ENCODE measurements around the gene PRKCA. TPM values are rescaled to one million over a fixed set of nuclear protein-coding genes. Genes with fewer than 3 reads are reported as not detected.
"Not testable (repeated sequence)": the region's sequence is repeated elsewhere in the genome, so short reads cannot be mapped to it uniquely, and the experiment has no call there.

PRKCA gene
- total RNA-seq, 1 donor from 2014 or later, result 15.5 TPM

DNA sequence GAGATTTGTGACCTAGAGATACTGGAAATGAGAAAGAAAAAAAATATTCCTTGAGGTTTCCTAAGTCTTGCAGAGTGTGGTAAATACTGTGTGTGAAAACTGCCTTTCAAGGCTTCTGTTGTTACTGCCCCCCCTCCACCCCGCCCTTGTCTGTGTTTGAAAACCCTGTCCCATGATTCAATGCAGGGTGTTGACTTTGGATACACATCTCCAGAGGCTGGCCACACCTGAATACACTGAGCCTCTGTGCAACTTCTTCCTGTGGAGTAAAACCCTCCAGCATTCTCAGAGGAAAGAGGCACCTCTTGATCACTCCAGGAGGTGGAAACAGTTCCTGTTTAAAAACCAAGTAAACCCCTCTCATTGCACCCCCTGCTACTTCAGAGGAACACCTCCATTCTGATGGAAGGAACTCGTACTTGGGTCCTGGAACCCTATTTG, 409.5 kb downstream of the PRKCA start:
- no peaks in the 10 kb centered on the region for H3K4me1 ChIP-seq
- TF ChIP-seq, protein P1, sequence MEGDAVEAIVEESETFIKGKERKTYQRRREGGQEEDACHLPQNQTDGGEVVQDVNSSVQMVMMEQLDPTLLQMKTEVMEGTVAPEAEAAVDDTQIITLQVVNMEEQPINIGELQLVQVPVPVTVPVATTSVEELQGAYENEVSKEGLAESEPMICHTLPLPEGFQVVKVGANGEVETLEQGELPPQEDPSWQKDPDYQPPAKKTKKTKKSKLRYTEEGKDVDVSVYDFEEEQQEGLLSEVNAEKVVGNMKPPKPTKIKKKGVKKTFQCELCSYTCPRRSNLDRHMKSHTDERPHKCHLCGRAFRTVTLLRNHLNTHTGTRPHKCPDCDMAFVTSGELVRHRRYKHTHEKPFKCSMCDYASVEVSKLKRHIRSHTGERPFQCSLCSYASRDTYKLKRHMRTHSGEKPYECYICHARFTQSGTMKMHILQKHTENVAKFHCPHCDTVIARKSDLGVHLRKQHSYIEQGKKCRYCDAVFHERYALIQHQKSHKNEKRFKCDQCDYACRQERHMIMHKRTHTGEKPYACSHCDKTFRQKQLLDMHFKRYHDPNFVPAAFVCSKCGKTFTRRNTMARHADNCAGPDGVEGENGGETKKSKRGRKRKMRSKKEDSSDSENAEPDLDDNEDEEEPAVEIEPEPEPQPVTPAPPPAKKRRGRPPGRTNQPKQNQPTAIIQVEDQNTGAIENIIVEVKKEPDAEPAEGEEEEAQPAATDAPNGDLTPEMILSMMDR (IDR thresholded peaks at IDR 0.05), result no peak
- TF ChIP-seq POLR2AphosphoS5 (IDR thresholded peaks at IDR 0.05; ENCODE audit: insufficient read depth in 1 of 2, low read depth in 1 of 2) (no peak), POLR2A (IDR thresholded peaks at IDR 0.05) (no peak)
- no peaks in the 10 kb centered on the region for H3K27me3 ChIP-seq
- H3K4me3 ChIP-seq, result no peak overlapping the region
- no peaks in the 10 kb centered on the region for H3K36me3 ChIP-seq
- peak in 1 of 2 donors; percentile 71 for DNase-seq (ENCODE audit: extremely low spot score in 2 of 2)
- no peak overlapping the region for H3K27ac ChIP-seq
- no peaks in the 10 kb centered on the region for H3K9me3 ChIP-seq
- intact Hi-C loops (cut with DNase I), result no loop called here

DNA sequence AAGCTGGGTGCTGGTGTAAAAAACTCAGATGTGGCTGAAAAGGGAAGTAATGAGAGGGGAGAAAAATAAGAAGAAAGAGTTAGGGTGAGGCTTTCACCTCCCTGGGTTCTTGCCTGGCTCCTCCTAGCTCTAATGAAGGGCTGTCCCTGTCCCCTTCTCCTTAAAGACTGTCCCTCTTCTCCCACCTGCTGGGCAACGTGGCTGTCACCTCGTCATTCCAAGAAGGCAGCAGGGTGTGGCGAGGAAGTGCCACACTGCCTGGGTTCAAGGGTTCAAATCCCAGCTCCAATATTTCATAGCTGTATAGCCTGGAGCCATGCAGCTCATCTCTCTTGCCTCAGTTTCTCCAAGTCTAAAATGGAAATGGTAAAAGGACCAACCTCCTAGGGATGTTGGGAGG, 410.0 kb downstream of the PRKCA start:
- no peaks in the 10 kb centered on the region for H3K4me1 ChIP-seq
- H3K27me3 ChIP-seq, result no peaks in the 10 kb centered on the region
- DNase-seq (ENCODE audit: extremely low spot score in 2 of 2), result peak in 1 of 2 donors; percentile 67
- H3K27ac ChIP-seq, result no peak overlapping the region
- intact Hi-C loops (cut with DNase I), result no loop called here
- no peaks in the 10 kb centered on the region for H3K36me3 ChIP-seq
- no peaks in the 10 kb centered on the region for H3K9me3 ChIP-seq
- no peak for TF ChIP-seq POLR2AphosphoS5 (IDR thresholded peaks at IDR 0.05; ENCODE audit: insufficient read depth in 1 of 2, low read depth in 1 of 2)
- TF ChIP-seq, protein P1 (IDR thresholded peaks at IDR 0.05), result no peak
- TF ChIP-seq POLR2A (IDR thresholded peaks at IDR 0.05), result no peak
- no peak overlapping the region for H3K4me3 ChIP-seq

DNA sequence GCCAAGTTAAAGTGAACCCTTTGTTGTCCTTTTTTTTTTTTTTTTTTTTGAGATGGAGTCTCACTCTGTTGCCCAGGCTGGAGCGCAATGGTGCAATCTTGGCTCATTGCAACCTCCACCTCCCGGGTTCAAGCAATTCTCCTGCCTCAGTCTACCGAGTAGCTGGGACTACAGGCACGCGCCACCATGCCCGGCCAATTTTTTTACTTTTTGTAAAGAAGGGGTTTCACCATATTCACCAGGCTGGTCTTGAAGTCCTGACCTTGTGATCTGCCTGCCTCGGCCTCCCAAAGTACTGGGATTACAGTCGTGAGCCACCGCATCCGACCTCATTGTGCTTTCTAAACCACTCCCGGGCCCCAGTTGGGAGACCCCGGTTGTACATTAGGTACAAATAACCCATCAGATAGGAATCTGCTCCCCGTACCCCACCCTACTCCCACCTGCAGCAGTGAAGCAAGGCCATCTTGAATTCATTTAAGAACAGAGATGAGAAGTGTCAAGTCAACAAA, 410.7 kb downstream of the PRKCA start:
- H3K27me3 ChIP-seq; H3K4me1 ChIP-seq; H3K9me3 ChIP-seq; intact Hi-C loops (cut with DNase I); H3K27ac ChIP-seq; H3K4me3 ChIP-seq; H3K36me3 ChIP-seq: not testable (repeated sequence)
- peak in 1 of 2 donors; percentile 52 for DNase-seq (ENCODE audit: extremely low spot score in 2 of 2)

DNA sequence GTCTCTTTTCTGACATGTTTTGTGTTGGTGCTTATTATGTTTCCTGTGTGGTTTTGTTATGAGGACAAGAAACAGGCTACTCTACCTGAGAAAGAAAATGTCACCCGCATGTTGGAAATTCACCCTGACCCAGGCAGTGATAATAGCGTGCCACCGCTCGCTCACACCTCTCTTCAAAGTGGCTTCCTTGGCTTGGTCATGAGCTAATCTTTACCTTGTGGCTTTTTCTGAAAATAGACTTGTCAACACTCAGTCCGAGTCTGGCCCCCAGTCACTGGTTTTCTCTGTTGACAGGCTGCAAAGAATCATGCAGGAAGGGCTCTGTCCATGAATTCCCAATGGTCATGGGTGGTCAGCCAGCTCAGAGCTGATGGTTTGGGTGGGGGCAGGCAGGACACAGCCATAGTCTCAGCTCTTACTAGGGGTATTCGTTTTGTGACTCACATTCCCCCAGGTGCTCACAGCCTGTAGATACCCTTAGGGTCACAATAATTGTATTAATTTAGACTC, 411.2 kb downstream of the PRKCA start:
- H3K4me1 ChIP-seq, result no peaks in the 10 kb centered on the region
- no peaks in the 10 kb centered on the region for H3K36me3 ChIP-seq
- intact Hi-C loops (cut with DNase I), result no loop called here
- no peaks in the 10 kb centered on the region for H3K27me3 ChIP-seq
- TF ChIP-seq POLR2A (IDR thresholded peaks at IDR 0.05) (no peak), POLR2AphosphoS5 (IDR thresholded peaks at IDR 0.05; ENCODE audit: insufficient read depth in 1 of 2, low read depth in 1 of 2) (no peak)
- TF ChIP-seq, protein P1 (IDR thresholded peaks at IDR 0.05), result no peak
- no peaks in the 10 kb centered on the region for H3K9me3 ChIP-seq
- no peak overlapping the region for H3K27ac ChIP-seq
- H3K4me3 ChIP-seq, result no peak overlapping the region
- peak in 1 of 2 donors; percentile 71 for DNase-seq (ENCODE audit: extremely low spot score in 2 of 2)

DNA sequence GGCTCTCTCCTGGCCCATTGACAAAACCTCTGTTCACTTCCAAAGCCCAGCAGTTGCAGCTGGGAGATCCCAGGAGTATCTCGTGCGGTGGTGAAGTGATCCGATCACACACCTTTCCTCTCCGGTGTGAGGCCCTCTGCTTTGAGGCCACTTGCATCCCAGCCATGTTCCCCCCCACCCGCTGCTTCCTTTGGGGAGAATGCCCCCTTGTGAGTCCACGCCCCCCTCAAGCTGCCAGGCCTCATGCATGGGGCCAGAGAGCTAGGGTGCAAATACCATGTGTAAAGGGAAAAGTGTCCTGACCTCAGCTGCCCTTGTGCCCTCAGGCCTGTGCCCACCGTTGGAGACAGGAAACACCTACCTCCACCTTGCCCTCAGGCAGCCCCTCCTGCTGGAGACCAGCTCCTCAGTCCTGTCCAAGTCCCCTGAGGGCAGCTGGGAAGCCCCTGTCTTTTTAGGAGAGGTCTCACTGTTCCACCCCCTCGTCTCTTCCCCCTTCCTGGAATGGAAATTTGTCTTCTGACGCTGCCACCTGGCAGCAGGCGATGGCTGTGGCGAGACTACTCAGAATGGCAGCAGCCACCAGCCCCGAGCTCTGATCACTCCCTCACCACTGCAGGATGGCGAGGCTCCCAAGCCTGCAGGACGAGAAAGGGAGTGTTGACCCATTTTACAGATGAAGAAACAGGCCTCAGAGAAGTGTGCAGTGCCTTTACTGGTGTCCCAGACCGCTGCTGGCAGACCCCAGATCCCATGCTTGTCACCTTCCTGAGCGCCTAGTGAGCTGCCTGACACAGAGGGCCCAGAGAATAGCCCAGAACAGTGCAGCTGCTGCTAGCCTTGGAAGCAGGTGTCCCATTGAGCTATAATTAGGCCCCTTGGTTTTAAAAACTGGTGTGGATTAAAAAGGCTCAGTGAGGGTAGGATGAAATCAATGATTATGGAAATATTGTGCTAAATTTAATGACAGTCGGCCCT, 411.9 kb downstream of the PRKCA start:
- Histone ChIP-seq H3K27me3 (no peaks in the 10 kb centered on the region), H3K4me1 (no peaks in the 10 kb centered on the region), H3K9me3 (no peaks in the 10 kb centered on the region), H3K4me3 (no peak overlapping the region), H3K36me3 (no peaks in the 10 kb centered on the region), H3K27ac (no peak overlapping the region)
- intact Hi-C loops (cut with DNase I), result loop anchor here (5.0 kb wide), 1 partner anchor 193 kb away; no protein-coding TSS in a partner anchor
- no peak for TF ChIP-seq POLR2A (IDR thresholded peaks at IDR 0.05)
- TF ChIP-seq, protein P1 (IDR thresholded peaks at IDR 0.05), result no peak
- no peak for TF ChIP-seq POLR2AphosphoS5 (IDR thresholded peaks at IDR 0.05; ENCODE audit: insufficient read depth in 1 of 2, low read depth in 1 of 2)
- DNase-seq (ENCODE audit: extremely low spot score in 2 of 2), result peak in 1 of 2 donors; percentile 74

Measured in vagina (tissue), 2 donors.